ENCODE data around the gene PCDH9.

Gene PCDH9

DNA sequence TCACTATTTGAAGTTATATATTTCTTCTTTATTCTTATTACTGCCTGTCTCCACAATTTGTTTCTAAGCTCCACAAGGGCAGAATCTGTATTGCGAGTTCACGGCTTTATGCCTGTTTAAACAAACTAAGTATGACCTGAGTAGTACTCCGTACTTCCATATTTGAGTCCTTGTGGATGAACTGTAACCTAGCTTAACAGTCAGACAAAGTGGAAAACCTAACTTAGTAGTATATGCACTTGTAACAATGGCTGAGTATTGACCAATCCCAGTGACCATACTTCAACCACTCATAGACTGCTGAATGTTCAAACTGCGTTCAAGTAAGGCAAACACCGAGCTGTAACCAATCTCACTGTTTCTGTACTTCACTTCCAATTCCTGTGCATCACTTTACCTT, 292.7 kb downstream of the PCDH9 start:
- no peak overlapping the region for H3K4me3 ChIP-seq (ENCODE audit: low read depth, low read length)
- TF ChIP-seq, protein P1, sequence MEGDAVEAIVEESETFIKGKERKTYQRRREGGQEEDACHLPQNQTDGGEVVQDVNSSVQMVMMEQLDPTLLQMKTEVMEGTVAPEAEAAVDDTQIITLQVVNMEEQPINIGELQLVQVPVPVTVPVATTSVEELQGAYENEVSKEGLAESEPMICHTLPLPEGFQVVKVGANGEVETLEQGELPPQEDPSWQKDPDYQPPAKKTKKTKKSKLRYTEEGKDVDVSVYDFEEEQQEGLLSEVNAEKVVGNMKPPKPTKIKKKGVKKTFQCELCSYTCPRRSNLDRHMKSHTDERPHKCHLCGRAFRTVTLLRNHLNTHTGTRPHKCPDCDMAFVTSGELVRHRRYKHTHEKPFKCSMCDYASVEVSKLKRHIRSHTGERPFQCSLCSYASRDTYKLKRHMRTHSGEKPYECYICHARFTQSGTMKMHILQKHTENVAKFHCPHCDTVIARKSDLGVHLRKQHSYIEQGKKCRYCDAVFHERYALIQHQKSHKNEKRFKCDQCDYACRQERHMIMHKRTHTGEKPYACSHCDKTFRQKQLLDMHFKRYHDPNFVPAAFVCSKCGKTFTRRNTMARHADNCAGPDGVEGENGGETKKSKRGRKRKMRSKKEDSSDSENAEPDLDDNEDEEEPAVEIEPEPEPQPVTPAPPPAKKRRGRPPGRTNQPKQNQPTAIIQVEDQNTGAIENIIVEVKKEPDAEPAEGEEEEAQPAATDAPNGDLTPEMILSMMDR (IDR thresholded peaks at IDR 0.05; ENCODE audit: borderline replicate concordance, insufficient read depth, low read depth, low read length): no peak

DNA sequence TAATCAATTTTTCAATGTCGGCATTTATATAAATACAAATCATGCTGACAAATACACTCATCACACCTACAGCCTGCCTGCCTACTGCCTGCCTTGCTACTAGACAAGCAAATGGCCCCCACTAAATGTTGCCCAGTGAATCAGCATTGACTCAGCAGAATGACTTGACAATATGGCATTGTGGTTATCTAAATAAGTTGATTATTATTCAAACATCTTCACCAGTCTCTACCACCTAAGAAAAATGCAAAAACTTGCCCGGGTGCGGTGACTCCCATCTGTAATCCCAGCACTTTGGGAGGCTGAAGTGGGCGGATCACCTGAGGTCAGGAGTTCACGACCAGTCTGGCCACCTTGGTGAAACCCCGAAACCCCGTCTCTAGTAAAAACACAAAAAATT, 296.1 kb downstream of the PCDH9 start:
- H3K4me3 ChIP-seq (ENCODE audit: low read depth, low read length): no peak overlapping the region
- TF ChIP-seq, protein P1 (IDR thresholded peaks at IDR 0.05; ENCODE audit: borderline replicate concordance, insufficient read depth, low read depth, low read length): no peak

DNA sequence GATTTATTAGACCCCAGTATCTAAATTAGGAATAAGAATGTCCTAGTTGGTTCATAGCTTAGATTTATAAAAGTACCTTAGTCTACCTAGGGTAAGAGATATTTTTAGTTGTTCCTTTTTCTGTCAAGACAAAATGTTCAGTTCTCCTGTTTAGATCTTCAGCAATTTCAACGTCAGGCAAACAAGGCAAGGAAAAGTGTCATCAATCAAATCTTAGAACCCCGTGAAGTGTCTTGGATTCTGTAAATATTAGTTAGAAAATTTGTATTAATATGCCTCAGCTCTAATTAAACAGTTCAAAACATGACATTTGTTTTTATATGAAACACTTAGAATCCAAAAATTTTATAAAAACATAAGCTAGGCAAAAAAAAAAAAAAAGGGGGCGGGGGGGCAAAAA, 296.6 kb downstream of the PCDH9 start:
- TF ChIP-seq, protein P1 (IDR thresholded peaks at IDR 0.05; ENCODE audit: borderline replicate concordance, insufficient read depth, low read depth, low read length): no peak

DNA sequence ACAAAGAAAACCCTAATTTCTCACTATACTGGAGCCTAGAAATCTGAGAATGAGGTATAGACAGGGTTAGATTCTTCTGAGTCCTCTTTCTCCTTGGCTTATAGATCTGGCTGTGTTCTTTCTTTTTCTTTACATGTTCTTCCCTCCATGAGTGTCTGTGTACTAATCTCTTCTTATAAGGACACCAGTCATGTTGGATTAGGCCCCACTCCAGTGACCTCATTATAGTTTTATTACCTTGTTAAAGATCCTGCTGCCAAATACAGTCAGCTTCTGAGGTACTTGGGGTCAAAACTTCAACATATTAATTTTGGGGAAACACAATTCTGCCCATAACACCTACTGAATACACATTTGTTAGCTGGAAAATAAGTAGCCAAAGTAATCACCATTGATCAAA, 302.6 kb downstream of the PCDH9 start:
- TF ChIP-seq, protein P1 (IDR thresholded peaks at IDR 0.05; ENCODE audit: borderline replicate concordance, insufficient read depth, low read depth, low read length): no peak
- no peak overlapping the region for H3K4me3 ChIP-seq (ENCODE audit: low read depth, low read length)

More for the DNA sequence above, 296.6 kb downstream of the PCDH9 start:
- H3K4me3 ChIP-seq (ENCODE audit: low read depth, low read length): no peak overlapping the region

DNA sequence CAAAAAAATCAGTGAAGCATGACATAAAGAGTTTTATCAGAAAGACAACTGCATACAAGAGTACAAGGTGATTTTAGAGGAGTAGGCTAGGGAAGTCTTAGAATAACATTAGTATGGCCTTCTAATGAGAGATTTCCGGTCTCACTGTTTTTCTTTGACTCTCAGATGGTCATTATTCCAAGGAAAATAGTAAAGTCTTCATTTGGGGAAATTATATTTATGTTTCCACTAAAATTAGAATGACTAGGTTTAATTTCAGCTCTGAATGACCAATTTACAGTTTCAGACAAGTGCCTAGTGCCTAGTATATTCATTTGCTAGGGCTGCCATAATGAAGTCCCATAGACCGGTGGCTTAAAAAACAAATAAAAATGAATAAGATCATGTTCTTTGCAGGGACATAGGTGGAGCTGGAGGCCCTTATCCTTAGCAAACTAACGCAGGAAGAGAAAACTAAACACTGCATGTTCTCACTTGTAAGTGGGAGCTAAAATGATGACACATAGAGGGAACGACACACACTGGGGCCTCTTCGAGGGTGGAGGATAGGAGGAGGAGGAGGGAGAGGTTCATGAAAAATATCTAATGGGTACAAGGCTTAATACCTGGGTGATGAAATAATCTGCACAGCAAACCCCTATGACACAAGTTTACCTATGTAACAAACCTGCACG, 303.1 kb downstream of the PCDH9 start:
- no peak overlapping the region for H3K4me3 ChIP-seq (ENCODE audit: low read depth, low read length)
- TF ChIP-seq, protein P1 (IDR thresholded peaks at IDR 0.05; ENCODE audit: borderline replicate concordance, insufficient read depth, low read depth, low read length): no peak

DNA sequence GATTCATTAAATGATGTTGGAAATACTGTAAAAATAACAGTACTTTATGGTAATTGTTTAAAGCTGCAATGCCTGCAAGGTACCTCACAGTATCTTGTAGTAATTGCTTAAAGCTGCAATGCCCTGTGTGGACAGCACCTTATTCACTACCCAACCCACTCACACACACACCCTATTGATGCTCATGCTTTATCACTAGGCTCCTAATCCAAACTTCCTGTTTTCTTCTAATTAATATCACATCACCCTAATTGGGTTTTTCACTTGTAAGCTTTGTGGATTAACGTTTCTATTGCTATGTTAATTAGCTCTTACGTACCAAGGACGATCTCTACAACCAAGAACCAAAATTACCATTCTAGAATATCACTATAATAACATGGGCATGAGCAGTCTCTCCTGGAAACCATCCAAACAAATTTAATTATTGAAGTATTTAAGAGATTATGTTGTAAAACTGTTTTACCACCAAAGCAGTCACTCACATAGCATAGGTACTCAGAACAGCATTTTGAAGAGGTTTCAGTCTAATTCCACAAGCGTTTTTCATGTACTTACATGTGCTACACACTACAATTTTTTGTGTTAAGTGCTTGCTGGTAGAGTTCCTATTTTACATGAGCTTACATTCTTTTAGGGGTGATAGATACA, 303.8 kb downstream of the PCDH9 start:
- no peak overlapping the region for H3K4me3 ChIP-seq (ENCODE audit: low read depth, low read length)

More for the DNA sequence above, 303.8 kb downstream of the PCDH9 start:
- TF ChIP-seq, protein P1 (IDR thresholded peaks at IDR 0.05; ENCODE audit: borderline replicate concordance, insufficient read depth, low read depth, low read length): no peak
